GM21360 (cell line): Measurements from ENCODE around the gene EEA1.

ENCODE experiments used
- ATAC-seq: cut with Tn5 transposase; IDR thresholded peaks from one replicate; pipeline ENCODE4 v1.9.1; 2021; ENCODE audit warnings: mild to moderate bottlenecking, moderate library complexity; ENCODE audit not compliant: unreplicated experiment

Gene EEA1

GRCh38 chr12:92938638-92939037, 9.5 kb upstream of the EEA1 start:
- ATAC-seq, result no peak

GRCh38 chr12:92938018-92938417, 8.9 kb upstream of the EEA1 start:
- ATAC-seq, result no peak

GRCh38 chr12:92933606-92934005, 4.5 kb upstream of the EEA1 start:
- ATAC-seq, result no peak

GRCh38 chr12:92930421-92930820, 1.3 kb upstream of the EEA1 start:
- ATAC-seq, result no peak

- ATAC-seq, result no peak
Observed at GRCh38 chr12:92929983-92930382, 888 bp upstream of the EEA1 start.

- ATAC-seq, result peak; percentile 7
Observed at GRCh38 chr12:92928421-92928961, 604 bp downstream of the EEA1 start.

- no peak for ATAC-seq
Observed at GRCh38 chr12:92927436-92928281, 1.4 kb downstream of the EEA1 start.

- no peak for ATAC-seq
Observed at GRCh38 chr12:92927055-92927435, 2.0 kb downstream of the EEA1 start.

GRCh38 chr12:92926549-92926948, 2.5 kb downstream of the EEA1 start:
- no peak for ATAC-seq

- ATAC-seq, result peak; percentile 68
Observed at GRCh38 chr12:92921877-92922276, 7.2 kb downstream of the EEA1 start.

GRCh38 chr12:92915365-92915764, 13.7 kb downstream of the EEA1 start:
- no peak for ATAC-seq

- ATAC-seq, result no peak
Observed at GRCh38 chr12:92914170-92914569, 14.9 kb downstream of the EEA1 start.

GRCh38 chr12:92912672-92913071, 16.4 kb downstream of the EEA1 start:
- no peak for ATAC-seq

GRCh38 chr12:92912052-92912451, 17.0 kb downstream of the EEA1 start:
- no peak for ATAC-seq

GRCh38 chr12:92911339-92911738, 17.8 kb downstream of the EEA1 start:
- no peak for ATAC-seq

GRCh38 chr12:92908108-92908507, 21.0 kb downstream of the EEA1 start:
- no peak for ATAC-seq

GRCh38 chr12:92905811-92906554, 23.1 kb downstream of the EEA1 start:
- ATAC-seq, result no peak

GRCh38 chr12:92905258-92905810, 23.8 kb downstream of the EEA1 start:
- ATAC-seq, result no peak

GRCh38 chr12:92900941-92901340, 28.2 kb downstream of the EEA1 start:
- no peak for ATAC-seq

- ATAC-seq, result no peak
Observed at GRCh38 chr12:92899386-92900001, 29.6 kb downstream of the EEA1 start.

- no peak for ATAC-seq
Observed at GRCh38 chr12:92898755-92899154, 30.3 kb downstream of the EEA1 start.
